K562 (cell line): ENCODE results near the gene UNC5B. TPM values are rescaled to one million over a fixed set of nuclear protein-coding genes. Genes with fewer than 3 reads are reported as not detected.

Experiments
- ADNP ChIP-seq: fragments of 200-800 bp; sonication (Bioruptor generic); IDR thresholded peaks from 2 replicates; pipeline ENCODE4 v1.6.1; 2016; ENCODE audit warnings: missing genetic modification characterization, missing compliant biosample characterization
- ARNT ChIP-seq, 2 experiments: fragments of 450-650 bp; IDR thresholded peaks; 2 replicates each; pipeline ENCODE4 v1.6.1; 2016; ENCODE audit warnings: mild to moderate bottlenecking in 1 of 2
- CBX8 ChIP-seq: fragments of 200-600 bp; sonication (generic); IDR thresholded peaks from 2 replicates; pipeline ENCODE4 v1.6.1; 2012; ENCODE audit warnings: borderline replicate concordance, mixed run types, low read depth, mild to moderate bottlenecking, moderate library complexity, mixed read lengths, low read length, control low read depth, inconsistent platforms; ENCODE audit not compliant: poor library complexity, severe bottlenecking; ENCODE audit errors: extremely low read depth
- CEBPB ChIP-seq: fragments of 450-650 bp; IDR thresholded peaks from 2 replicates; pipeline ENCODE4 v1.6.1; 2016; ENCODE audit warnings: missing genetic modification characterization, missing compliant biosample characterization
- CREBBP ChIP-seq: IDR thresholded peaks from one replicate; pipeline ENCODE4 v1.6.1; 2012; ENCODE audit warnings: low read depth, mild to moderate bottlenecking, control low read depth, inconsistent platforms, low read length
- CSDE1 ChIP-seq, 2 experiments: fragments of 450-650 bp; IDR thresholded peaks; 2 replicates each; pipeline ENCODE4 v1.6.1; 2016; ENCODE audit warnings: mild to moderate bottlenecking in 1 of 2
- DPF2 ChIP-seq: fragments of 450-650 bp; IDR thresholded peaks from 2 replicates; pipeline ENCODE4 v1.6.1; 2016
- ELF1 ChIP-seq: fragments of 200-800 bp; sonication (Bioruptor generic); IDR thresholded peaks from 2 replicates; pipeline ENCODE4 v1.6.1; 2016; ENCODE audit warnings: missing genetic modification characterization, missing compliant biosample characterization
- ESRRA ChIP-seq: fragments of 450-650 bp; IDR thresholded peaks from 2 replicates; pipeline ENCODE4 v1.6.1; 2014; ENCODE audit warnings: low read depth, mild to moderate bottlenecking, moderate library complexity, borderline replicate concordance
- ETS2 ChIP-seq: IDR thresholded peaks from 2 replicates; pipeline ENCODE4 v1.6.1; 2016; ENCODE audit warnings: borderline replicate concordance, missing genetic modification characterization, mild to moderate bottlenecking, moderate library complexity, missing compliant biosample characterization; ENCODE audit not compliant: poor library complexity, severe bottlenecking
- GABPB2 ChIP-seq: fragments of 250-450 bp; sonication (Bioruptor Pico); conservative IDR thresholded peaks from 2 replicates; pipeline ENCODE4 v1.5.1; 2021; ENCODE audit warnings: mild to moderate bottlenecking
- HDAC3 ChIP-seq: fragments of 450-650 bp; IDR thresholded peaks from 2 replicates; pipeline ENCODE4 v1.6.1; 2018; ENCODE audit warnings: borderline replicate concordance, mild to moderate bottlenecking, moderate library complexity; ENCODE audit not compliant: partially characterized antibody
- HOXB6 ChIP-seq: fragments of 250-450 bp; sonication (Bioruptor Pico); IDR thresholded peaks from 2 replicates; pipeline ENCODE4 v1.5.1; 2022; ENCODE audit warnings: mild to moderate bottlenecking, borderline replicate concordance
- KDM4B ChIP-seq, 2 experiments: fragments of 450-650 bp in 1 of 2; sonication (generic) in 1 of 2; IDR thresholded peaks; 2 replicates each; pipeline ENCODE4 v1.6.1; 2016 to 2017; ENCODE audit warnings: borderline replicate concordance in 2 of 2, antibody characterized with exemption in 1 of 2, low read depth in 1 of 2, mild to moderate bottlenecking in 1 of 2
- NCOA6 ChIP-seq: fragments of 450-650 bp; IDR thresholded peaks from 2 replicates; pipeline ENCODE4 v1.6.1; 2017; ENCODE audit warnings: mild to moderate bottlenecking
- NFIX ChIP-seq: fragments of 250-450 bp; sonication (Bioruptor Pico); IDR thresholded peaks from 2 replicates; pipeline ENCODE4 v1.4.0; 2020; ENCODE audit warnings: low read depth, mild to moderate bottlenecking, moderate library complexity
- NR1H2 ChIP-seq: sonication (generic); formaldehyde crosslinking; IDR thresholded peaks from 2 replicates; pipeline ENCODE4 v1.4.0; 2020; ENCODE audit warnings: mild to moderate bottlenecking, missing genetic modification reagents
- SFPQ ChIP-seq: fragments of 200-400 bp; formaldehyde crosslinking; IDR thresholded peaks from 2 replicates; pipeline ENCODE4 v1.6.1; 2017; ENCODE audit warnings: mild to moderate bottlenecking, low read depth, low read length, moderate library complexity
- SMARCC2 ChIP-seq: fragments of 450-650 bp; IDR thresholded peaks from 2 replicates; pipeline ENCODE4 v1.6.1; 2017; ENCODE audit warnings: antibody characterized with exemption, moderate library complexity, mild to moderate bottlenecking, low read depth
- TGIF2 ChIP-seq: sonication (generic); formaldehyde crosslinking; IDR thresholded peaks from 2 replicates; pipeline ENCODE4 v1.8.1; 2022; ENCODE audit warnings: mild to moderate bottlenecking, missing genetic modification reagents, moderate library complexity
- ZKSCAN1 ChIP-seq: fragments of 150-350 bp; IDR thresholded peaks from 2 replicates; pipeline ENCODE4 v1.6.1; 2016; ENCODE audit warnings: low read depth, low read length
- ZNF133 ChIP-seq: fragments of 250-450 bp; sonication (Bioruptor Pico); IDR thresholded peaks from 2 replicates; pipeline ENCODE4 v1.4.0; 2020; ENCODE audit warnings: mild to moderate bottlenecking
- ZNF165 ChIP-seq: fragments of 250-450 bp; sonication (Bioruptor Pico); IDR thresholded peaks from 2 replicates; pipeline ENCODE4 v1.4.0; 2020; ENCODE audit warnings: borderline replicate concordance
- ZNF263 ChIP-seq: sonication (generic); formaldehyde crosslinking; IDR thresholded peaks from 2 replicates; pipeline ENCODE4 v1.8.0; 2022; ENCODE audit warnings: mild to moderate bottlenecking, missing genetic modification reagents, borderline replicate concordance
- ZNF507 ChIP-seq: conservative IDR thresholded peaks from 2 replicates; pipeline ENCODE4 v1.6.1; 2017; ENCODE audit warnings: missing genetic modification characterization, missing compliant biosample characterization
- polyA plus RNA-seq, 8 experiments: library from polyadenylated mRNA; depleted of rRNA in 4 of 8; stranded (reverse) in 5 of 8; unstranded in 3 of 8; fragments of >200 nt; fragmentation: Nextera tagmentation in 2 of 8; fragmentation: Illumina TruSeq in 1 of 8; extraction: Ambion mirVana in 2 of 8; extraction: Trizol in 1 of 8; gene quantifications; 2 replicates each; pipeline versions ENCODE4 v1.2.1 to v1.2.3, GENCODE V29; 2011 to 2014; ENCODE audit warnings: inconsistent platforms in 1 of 8, missing spikeins in 1 of 8
- total RNA-seq, 7 experiments: library from RNA; depleted of rRNA in 6 of 7; stranded (reverse); fragments of >200 nt in 6 of 7; fragmentation: Illumina TruSeq in 2 of 7; extraction: Trizol in 2 of 7; gene quantifications; 2 replicates each; pipeline versions ENCODE4 v1.2.1 to v1.2.3, GENCODE V29; 2011 to 2021; ENCODE audit warnings: low replicate concordance in 1 of 7

UNC5B gene
- total and polyA plus RNA-seq, 9 of the 15 experiments (the other 6 are each of a cell fraction or from before 2014, with no cell fraction given), result 0.10 to 8.4 (median 2.1) TPM

- TF ChIP-seq SFPQ (no peak), NCOA6 (no peak), CSDE1 (IDR thresholded peaks at IDR 0.05) (no peak), ESRRA (no peak), CEBPB (tag) (0 out of 2 replicates have a peak, but pooled peaks have one; percentile 49), ARNT (IDR thresholded peaks at IDR 0.05) (0 out of 4 replicates have a peak, but pooled peaks of 1 of the 2 experiments have one; percentile 58), DPF2 (0 out of 2 replicates have a peak, but pooled peaks have one; percentile 33), ZNF165 (CRISPR knock-in tag) (no peak), CBX8 (no peak), ADNP (tag) (no peak), NR1H2 (no peak), HOXB6 (no peak), NFIX (CRISPR knock-in tag) (no peak), GABPB2 (CRISPR knock-in tag) (no peak), ELF1 (tag) (peak; percentile 97), ZNF133 (no peak), SMARCC2 (no peak), KDM4B (IDR thresholded peaks at IDR 0.05; ENCODE audit: borderline replicate concordance in 2 of 2, low read depth in 1 of 2) (no peak), TGIF2 (CRISPR knock-in tag) (no peak), ETS2 (tag) (no peak), ZNF507 (no peak), ZNF263 (CRISPR knock-in tag) (no peak), HDAC3 (no peak), ZKSCAN1 (no peak), CREBBP (no peak)
These were observed 111.0 kb downstream of the UNC5B start (continued) for GRCh38 chr10:71323407-71323806.
